Right kidney (tissue), 1 donor: ENCODE results near the gene FEV.

ENCODE experiments used
- DNase-seq: peaks from one replicate; pipeline ENCODE4 v3.0.0-alpha.2; 2016

Gene FEV

GRCh38 chr2:219017201-219017931 lies 32.4 kb upstream of the FEV start:
- no peak for DNase-seq

DNA sequence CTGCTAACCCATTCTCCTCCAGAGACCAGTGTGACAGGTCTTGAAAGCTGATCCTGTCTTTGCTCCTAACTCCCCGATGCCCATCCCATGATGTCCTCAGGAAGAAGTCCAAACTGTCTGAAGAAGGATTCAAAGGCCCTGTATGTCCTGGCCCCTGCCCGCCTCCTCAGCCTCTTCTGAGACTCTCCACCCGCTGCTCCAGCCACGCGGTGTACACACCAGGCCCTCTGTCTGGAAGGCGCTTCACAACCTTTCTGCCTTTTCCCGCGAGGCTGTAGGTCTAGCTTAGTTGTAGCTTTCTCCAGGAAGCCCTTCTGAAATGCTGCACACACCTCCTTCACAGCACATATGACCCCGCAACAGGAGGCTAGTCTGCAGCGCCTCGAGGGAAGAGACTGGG lies 31.7 kb upstream of the FEV start:
- no peak for DNase-seq

DNA sequence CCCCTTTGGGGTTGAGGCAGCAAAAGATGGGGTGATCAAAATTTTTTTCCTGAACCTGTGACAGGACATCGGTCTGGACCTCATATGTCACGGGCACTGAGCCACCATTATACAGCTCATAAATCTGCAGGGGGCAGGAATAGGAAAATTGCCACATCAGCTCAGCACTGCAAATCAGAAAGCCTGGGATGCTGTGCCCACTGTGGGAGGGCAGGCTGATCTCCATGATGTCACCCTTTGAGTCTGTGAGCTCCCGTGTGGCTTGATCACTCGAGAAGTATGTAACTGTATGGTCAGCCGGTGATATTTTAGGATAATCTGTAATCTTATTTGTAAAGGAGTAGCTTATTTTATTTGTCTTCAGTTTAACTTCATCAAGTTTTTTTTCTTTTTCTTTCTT lies 25.9 kb upstream of the FEV start:
- no peak for DNase-seq

DNA sequence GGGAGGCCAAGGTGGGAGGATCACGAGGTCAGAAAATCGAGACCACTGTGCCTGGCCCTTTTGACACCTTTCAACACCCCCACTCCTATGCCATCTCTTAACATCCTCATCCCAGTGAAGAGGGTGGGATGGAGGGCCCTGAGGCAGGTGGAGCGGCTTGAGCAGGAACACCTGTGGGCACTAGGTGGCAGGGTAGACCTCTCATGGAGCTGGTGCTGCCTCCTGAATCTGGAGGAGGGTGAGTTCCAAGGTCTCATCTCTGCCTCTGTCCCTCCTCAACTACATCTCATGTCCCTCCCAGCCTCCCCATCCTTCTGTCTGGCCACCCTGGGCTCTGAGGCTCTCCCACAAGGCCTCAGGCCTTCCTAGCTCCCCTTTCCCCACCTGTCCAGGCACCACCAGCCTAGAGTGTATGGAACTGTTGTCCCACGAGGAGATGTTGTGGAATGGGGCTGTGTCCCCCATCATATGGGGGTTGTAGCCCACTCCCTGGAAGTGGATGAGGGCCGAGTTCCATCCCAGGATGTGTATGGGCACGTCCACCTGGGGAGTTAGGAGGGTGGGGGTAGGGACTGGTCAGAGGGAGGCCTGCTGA lies 25.3 kb upstream of the FEV start:
- no peak for DNase-seq

- no peak for DNase-seq
Measured at GRCh38 chr2:219009294-219009693, 24.3 kb upstream of the FEV start.

DNA sequence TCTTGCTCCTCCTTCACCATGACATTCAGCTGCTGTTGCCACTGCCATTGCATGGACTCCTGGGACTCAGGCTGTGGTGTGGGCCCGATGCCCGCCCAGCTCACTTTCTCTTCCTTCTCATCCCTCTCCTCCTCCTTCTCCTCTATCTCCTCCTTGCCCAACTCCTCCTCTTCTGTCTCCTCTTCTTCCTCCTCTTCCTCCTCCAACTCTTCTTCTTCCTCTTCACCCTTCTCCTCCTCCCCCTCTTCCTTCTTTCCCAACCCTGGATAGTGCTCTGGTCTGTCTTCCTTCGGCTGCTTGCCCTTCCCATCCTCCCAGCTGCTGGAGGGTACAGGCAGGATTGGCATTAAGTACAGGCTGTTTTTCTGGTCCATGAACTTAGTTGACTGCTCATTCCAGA lies 19.0 kb upstream of the FEV start:
- DNase-seq: no peak

DNA sequence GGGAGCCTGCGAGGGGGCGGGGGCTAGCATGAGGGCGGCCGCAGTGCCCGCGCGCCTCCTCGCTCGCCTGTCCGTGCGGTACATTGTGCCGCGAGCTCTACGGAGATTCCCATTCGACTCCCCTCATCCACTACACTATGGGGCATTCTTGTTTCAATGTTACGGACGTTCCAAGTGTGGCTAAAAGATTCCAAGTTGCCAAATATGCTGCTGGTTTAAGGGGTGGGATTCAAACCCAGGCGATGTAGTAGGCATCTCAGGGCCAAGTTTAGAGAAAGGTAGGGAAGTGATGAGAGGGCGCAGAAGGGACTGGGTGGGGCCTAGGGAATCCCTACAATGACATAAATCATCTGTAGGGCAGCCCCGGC lies 18.3 kb upstream of the FEV start:
- no peak for DNase-seq

- DNase-seq: peak; percentile 42
Measured at GRCh38 chr2:219002395-219003266, 17.6 kb upstream of the FEV start.

DNA sequence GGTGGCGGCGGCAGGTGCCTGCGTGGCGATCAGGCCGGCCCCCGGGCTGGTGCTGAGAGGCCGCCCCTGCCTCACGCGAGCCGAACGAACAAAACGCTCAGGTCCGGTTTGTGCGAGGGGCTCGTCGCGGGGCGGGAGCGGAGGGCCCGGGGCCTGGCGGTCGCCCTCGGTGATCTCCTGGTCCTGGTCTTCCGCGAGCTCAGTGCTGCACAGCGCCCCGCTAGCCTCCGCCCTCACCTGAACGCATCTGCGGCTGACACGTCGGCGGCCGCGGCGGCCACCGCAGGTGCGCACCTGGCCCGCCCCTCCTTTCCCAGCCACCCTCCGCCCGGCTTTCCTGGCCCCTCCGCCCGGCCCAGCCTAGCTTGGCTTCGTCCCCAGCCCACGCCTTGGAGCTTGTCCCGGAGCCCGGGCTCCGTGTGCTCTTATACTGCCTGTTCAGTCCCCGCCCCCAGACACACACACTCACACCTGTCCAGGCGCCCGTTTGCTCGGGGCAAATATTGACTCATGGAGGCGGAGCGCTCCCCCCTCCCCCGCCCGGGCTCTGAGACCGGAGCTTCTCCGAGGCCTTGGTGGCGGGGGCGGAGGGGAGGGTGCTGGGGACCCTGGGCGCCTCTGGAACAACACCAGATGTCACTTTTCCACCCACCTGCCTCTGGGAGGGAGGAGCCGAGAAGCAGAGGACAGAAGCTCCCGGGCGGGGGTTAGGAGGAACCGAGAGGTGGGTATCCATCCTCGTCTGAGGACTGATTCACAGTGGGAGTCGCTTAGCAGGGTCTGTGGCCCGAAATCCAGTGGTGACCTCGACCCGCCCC lies 16.8 kb upstream of the FEV start:
- peak; percentile 41 for DNase-seq

DNA sequence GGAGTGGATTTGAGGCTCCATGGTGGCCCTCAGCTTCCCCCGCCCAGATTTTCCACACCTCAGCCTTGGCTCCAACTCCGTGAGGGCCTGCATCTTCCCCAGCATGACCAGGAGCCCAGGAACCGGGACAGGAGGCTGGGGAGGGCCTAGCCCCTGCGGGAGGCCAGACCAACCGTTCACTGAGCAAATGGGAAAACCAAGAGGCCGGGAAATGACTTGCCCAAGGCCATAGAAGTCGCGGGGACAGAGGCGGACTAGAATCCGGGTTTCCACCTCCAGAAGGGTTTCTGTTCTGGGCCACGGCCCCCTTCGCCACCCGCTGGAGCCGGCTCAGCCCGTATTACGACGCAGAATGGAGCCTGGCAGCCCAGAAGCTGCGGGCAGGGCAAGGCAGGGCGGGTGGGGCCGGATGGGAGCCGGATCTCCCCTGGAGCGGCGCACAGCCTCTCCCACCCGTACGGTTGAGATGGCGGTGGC lies 16.2 kb upstream of the FEV start:
- DNase-seq: no peak

DNA sequence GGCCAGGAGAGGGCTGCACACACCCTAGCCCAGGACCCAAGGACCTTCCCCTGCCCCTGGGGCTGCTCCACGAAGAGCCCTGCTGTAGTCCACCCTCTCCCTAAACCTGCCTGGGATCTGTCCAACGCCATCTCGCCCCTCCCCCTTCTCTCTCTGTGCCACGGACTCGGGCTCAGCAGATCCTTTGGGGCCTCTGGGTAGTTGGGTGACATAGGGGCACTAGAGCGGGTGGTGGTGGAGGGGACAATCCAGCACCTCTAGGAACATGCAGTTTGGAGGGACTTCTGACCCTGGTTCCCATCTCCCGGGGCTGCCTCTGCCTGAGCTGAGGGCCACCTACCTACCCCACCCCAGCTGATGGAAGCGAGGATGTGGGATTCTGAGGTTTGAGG lies 15.6 kb upstream of the FEV start:
- no peak for DNase-seq

DNA sequence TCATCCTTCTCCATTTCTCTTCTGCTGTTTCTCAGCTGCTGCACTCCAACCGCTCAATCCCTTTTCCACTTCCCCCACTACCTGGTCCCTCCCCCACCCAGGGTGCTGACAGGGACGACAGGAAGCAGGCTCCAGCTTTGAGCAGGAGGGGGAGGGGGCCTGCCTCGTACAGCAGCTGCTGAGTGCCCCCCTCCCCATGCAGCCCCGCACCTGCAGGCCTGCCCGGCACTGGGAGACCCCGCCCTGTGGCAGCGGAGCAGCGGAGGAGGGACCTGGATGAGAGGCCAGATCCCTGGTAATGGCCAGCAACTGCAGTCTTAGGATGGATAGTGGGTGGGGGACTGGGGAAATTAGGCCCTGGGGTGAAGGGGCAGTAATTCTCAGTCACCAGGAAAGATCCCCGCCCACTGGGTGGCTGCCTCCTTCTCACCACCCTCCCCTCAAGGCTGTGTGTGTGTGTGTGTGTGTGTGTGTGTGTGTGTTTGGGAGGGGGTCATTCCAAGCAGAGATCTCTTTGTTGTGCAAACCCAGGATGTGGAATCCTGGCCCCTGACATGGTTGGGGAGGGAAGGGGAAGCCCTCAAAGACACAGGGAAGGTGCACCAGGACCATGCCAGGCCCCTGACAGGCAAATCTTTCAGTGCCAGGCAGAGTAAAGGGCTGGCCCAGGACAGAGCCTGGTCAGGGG lies 15.0 kb upstream of the FEV start:
- no peak for DNase-seq

DNA sequence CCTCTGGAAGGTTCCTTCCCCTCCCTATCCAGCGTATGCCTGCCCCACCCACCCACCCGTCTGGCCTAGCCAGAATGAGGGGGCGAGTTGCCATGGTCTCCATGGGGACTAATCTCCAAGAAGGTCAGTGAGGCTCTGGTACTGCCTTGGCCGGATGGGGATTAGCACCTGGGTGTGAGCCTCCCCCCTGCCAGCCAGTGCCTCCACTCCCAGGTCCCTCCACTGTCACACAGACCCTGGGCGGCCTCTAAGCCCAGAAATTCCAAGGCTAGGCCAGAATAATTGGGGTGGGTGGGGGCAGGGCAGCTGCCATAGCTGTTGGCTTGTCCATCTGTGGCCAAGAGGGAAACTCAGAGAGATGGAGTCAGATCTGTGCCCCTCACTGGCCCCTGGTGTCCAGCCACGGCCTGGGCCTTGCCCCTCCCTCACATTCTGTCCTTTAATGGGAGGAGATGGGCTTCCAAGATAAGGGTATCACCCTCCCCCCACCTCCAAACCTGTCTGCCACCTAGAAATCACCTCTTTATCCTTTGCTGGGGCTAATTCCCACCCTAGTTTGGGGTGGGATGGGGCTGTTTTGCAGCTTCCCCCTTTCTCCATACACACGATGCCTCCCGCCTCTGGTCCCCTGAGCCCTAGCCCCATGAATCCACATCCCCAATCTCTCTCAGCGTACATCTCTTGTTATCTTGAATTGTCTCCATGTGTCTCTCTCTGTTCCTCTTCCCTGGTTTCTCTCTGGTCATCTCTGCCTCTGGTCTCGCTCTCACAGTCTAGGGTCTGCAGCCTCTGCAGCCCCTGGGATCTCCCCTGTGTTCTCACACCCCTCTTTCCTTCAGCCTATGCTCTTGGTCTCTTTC lies 14.3 kb upstream of the FEV start:
- DNase-seq: no peak

- DNase-seq: no peak
Measured at GRCh38 chr2:218998414-218999002, 13.5 kb upstream of the FEV start.

- no peak for DNase-seq
Measured at GRCh38 chr2:218997731-218998130, 12.7 kb upstream of the FEV start.

DNA sequence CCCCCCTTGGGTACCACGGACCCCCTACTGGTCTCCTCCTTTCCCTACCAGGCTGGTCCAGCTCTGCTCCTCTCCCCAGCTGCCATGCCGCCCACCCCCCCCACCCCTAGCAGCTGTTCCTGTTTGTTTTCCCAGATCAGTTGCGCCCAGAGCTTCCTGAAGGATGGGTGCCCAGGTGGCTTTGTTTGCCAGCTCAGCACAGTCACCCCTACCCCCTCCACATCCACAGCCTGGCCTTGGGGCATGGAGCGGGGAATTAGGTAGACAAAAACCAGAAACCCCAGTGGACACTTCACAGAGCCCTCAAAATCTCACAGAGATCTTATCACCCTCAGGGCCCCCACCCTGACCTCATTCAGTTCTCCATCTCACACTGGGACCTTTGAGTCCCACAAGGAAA lies 12.0 kb upstream of the FEV start:
- no peak for DNase-seq

DNA sequence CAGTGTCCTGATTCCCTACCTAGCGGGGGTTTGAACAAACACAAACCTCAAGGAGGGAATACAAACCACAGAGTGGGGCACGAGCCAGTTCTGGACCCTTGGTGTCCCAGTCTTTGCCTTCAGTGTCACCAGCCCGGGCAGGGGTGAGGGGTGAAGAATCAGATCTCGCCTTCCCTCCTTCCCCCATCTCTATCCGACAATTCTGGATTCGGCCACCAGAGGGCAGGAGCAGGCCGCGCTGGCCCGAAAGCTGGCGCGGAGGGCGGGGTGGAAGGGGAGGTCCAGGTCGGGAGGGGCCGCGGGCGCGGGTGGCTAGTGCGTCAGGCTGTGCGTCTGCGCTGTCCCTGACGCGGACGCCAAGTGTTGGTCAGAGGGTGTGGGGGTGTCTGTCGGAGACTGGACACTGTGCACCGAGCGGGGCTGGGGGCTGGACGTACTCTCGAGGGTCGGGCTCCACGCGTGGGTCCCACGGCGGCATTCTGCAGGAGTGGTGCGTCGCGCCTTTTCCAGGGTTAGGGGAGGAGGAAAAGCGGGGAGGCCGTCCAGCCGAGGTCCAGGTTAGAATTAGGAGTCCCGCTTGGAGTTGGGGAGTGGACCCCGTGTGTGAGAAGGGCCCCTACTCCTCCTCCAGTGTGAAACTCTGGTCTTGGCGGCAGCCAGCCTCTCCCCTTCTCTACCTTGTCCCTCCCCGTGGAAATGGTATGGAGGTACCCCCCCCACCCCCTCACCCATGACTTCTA lies 11.2 kb upstream of the FEV start:
- peak; percentile 63 for DNase-seq

GRCh38 chr2:218995561-218995960 lies 10.6 kb upstream of the FEV start:
- DNase-seq: no peak
